Muscle of back (tissue), 11 donors: ENCODE measurements around the gene SYNGR1. TPM values are rescaled to one million over a fixed set of nuclear protein-coding genes. Genes with fewer than 3 reads are reported as not detected.
"Not testable (repeated sequence)": the region's sequence is repeated elsewhere in the genome, so short reads cannot be mapped to it uniquely, and the experiment has no call there.

Experiments
- DNase-seq, 3 donors: peaks; one replicate each; pipeline versions ENCODE4 v3.0.0 to v3.0.0-alpha.2; 2013
- polyA plus RNA-seq, 10 donors: library from polyadenylated mRNA; unstranded; fragments of 120-200 nt; gene quantifications; one replicate each; pipeline ENCODE4 v1.2.1, GENCODE V29; 2013; ENCODE audit not compliant: insufficient read length in 10 of 10

SYNGR1 gene
- polyA plus RNA-seq, 10 donors = 10.4 to 20.2 (median 13.2) TPM

DNA sequence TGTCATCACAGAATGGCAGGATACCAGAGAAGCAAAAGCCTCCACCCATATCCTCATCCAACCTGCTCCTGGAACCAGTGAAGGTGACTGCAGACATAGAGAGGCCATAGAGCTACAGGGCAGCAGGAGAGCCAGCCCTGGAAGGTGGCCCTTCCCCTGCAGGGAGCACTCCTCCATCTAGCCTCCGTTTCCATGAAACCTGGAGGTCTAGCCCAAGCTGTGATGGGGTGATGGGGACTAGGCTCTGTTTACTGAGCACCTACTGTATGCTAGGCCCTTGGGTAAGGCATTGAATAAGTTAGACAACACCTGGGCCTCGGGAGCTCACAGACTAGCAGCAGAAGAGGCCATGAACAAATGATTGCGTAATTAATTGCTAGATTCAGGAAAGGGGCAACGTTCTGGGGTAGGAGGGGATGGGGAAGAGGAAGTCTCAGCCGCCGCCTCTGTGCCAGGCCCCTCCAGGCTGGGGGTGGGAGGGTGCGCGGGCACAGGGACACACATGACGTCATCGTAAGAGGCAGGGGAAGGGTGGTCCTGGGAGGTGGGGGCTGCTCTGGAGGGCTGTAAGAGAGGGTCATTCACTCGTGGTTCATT is 784 bp upstream of the SYNGR1 start:
- no peak for DNase-seq

DNA sequence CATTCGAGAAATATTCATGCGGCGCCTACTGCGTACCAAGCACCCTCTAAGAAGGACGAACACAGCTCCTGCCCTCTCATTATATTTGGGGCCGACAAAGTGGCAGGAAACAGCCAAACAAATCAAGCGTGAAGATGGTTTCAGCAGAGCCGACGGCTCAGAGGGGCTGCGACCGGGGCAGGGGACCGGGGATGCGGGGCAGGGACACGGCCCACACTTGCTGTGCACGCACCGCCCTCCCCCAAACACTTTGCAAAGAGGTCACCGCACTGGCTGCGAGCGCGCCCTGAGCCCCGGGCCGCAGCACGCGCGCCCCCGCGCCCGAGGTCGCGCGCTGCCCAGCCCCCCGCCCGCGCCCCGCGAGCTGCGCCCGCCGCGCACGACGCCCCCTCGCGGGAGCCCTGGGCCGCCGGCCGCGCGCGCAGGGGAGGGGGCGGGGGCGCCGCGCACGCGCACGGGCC is 255 bp upstream of the SYNGR1 start:
- peak in 2 of 3 donors; percentile 70 to 78 for DNase-seq

DNA sequence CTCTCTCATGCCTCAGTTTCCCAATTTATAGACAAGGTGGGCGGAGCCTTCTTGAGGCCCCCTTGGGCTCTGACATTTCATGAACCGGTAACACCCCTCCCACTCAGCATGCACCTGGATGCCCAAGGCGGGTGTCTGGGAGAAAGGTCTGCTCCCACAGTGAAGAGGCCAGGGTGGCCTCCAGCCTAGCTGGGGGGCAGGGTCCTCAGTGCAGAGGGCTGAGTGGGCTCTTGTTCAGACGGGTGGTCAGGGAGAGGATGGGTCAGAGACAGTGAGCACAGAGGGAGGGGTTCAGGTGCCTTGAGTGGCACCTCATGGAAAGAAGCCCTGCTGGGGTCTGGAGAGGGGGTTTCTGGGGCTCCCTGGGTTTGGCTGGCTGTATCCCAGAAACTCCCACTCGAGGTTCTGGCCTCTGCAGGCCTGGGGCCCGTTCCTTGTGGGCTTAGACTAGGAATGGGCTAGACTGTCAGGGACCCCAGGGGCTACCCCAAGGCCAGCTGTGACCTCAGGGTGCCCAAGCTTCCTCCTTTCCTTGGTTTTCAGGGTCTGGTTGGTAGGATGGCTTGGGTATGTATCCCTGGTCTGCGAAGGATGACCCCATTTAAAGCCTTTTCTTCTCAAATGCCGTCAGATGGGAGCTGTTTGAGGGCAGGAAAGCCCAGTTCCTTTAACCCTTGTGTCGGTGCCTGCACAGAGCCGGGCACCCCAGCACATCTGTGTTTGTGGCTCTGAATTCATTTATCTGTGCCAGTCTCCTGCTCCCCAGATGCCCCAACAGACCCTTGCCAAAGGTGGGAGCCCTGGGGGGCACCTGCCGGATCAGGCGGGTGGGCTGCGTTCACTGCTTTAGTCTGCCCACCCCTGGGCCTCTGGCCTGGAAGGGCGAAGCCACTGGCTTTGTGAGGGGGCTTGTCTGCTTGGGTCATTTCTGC is 1.2 kb downstream of the SYNGR1 start:
- DNase-seq = peak in 1 of 3 donors; percentile 21

DNA sequence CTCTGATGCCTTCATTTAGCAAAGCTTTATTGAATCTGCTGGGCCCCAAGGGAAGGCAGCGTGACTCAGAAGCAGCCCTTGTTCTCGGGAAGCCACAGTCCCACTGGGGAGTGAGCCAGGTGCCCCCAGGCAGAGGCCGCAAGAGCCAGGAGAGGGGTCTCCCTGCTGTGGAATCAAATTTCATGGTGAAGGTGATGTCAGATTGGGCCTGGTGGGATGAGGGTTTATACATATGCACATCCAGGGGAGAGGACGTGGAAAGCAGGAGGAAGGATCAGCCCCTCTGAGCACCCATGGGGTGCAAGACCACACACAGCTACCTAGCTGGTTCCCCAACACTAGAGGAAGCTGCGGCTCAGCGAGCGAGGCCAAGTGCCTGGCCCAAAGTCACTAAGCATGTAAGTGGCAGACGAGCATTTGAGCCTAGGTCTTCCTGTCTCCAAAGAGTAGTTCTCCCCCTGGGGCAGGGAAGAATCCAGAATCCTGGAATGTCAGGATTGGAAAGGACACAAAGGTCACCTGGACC is 2.0 kb downstream of the SYNGR1 start:
- DNase-seq = peak in 1 of 3 donors; percentile 16

DNA sequence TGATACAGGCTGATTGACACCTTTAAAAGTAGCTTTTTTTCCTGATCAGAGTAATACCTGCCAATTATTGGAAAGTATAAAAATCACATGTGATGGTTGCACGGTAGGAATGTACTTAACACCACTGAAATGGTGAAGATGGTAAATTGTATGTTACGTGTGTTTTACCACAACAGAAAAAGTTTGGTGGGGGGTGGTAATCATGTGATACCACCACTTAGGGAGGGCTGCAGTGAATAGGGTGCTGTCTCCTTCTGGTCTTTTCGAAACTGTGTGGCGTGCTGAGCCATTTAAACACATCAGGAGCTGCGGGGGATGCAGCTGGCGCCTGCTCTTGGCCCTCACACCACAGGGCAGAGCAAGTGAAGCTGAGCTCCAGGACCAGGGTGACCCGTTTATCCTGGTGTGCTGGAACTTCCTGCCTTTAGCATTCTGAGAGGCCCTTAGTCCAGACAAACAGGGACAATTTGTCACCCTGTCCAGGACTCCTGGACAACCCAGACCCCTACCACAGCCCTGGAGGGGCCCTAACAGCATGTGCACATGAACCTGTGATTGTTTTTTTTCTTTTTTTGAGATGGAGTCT is 2.6 kb downstream of the SYNGR1 start:
- DNase-seq = no peak

DNA sequence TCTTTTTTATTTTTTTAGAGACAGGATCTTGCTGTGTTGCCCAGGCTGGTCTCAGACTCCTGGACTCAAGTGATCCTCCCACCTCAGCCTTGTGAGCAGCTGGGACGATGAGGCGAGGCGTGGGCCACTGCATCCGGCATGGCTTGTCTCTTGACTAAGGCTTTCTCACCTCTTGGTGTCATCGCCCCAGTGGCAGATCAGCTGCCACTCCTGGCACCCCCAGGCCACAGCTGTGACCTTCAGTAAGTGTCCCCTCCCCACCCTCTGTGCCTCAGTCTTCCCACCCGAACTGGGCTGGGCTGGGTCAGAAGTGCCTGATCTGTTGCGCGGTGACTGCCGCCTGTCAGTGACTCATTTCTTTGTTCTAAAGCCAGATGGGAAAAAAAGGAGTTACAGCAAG is 3.6 kb downstream of the SYNGR1 start:
- DNase-seq = no peak

DNA sequence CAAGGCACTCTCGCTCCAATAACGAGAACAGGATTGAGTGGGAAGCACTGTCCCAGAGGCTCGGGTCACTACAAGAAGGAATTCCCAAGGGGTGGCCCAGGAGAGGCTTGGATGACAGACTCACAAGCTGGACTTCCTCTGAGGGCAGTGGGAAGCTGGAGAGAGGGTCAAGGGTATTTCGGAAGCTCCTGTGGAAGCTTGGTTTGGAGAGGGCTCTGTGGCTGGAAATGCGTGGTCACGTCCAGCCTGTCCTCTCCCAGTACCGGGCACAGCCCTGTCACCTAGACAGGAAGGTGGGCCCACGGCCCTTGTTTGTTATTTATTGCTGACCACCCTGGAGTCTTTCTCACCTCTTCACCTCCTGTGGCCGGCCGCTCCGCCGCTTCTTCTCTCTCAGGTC is 5.3 kb downstream of the SYNGR1 start:
- no peak for DNase-seq

DNA sequence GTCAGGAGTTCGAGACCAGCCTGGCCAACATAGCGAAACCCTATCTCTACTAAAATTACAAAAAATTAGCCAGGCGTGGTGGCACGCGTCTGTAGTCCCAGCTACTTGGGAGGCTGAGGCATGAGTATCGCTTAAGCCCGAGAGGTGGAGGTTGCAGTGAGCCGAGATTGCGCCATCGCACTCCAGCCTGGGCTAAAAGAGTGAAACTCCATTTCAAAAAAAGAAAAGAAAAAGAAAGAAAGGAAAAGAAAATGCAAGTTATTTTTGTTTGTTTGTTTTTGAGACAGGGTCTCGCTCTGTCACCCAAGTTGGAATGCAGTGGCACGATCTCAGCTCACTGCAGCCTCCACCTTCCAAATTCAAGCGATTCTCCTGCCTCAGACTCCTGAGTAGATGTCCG is 6.0 kb downstream of the SYNGR1 start:
- not testable (repeated sequence) for DNase-seq

DNA sequence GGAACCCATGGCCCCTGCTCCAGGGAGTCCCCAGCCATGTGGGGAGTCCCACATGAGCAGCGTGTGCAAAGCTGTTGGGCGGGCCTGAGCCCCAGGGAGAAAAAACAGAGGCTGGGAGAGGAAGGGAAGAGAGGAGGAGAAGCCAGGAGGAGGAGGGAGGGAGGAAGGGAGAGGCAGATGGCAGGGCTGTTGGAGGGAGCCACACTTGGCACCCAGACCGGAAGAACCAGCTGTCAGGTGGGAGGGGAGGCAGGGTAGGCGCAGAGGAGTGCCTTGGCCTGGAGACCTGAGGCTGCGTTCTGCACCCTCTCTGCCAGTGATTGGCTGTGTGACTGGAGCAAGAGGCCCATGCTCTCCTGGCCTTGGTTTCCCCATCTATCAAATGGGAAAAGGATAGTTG is 6.7 kb downstream of the SYNGR1 start:
- peak in 1 of 3 donors; percentile 28 for DNase-seq

DNA sequence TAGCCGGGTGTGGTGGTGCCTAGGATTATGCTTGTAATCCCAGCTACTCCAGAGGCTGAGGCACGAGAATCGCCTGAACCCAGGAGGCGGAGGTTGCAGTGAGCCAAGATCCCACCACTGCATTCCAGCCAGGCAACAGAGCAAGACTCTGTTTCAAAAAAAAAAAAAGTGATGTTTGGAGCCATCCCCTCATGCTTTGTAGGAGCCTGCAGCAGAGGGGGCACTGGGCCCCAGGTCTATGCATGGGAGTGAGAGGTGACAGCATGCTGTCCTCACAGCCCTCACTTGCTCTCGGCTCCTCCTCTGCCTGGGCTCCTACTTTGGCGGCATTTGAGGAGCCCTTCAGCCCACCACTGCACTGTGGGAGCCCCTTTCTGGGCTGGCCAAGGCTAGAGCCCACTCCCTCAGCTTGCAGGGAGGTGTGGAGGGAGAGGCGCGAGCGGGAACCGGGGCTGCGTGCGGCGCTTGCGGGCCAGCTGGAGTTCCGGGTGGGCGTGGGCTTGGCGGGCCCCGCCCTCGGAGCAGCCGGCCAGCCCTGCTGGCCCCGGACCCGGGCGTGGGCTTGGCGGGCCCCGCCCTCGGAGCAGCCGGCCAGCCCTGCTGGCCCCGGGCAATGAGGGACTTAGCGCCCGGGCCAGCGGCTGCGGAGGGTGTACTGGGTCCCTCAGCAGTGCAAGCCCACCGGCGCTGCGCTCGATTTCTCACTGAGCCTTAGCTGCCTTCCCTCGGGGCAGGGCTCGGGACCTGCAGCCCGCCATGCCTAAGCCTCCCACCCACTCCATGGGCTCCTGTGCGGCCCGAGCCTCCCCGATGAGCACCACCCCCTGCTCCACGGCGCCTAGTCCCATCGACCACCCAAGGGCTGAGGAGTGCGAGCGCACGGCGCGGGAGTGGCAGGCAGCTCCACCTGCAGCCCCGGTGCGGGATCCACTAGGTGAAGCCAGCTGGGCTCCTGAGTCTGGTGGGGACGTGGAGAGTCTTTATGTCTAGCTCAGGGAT is 7.6 kb downstream of the SYNGR1 start:
- not testable (repeated sequence) for DNase-seq

DNA sequence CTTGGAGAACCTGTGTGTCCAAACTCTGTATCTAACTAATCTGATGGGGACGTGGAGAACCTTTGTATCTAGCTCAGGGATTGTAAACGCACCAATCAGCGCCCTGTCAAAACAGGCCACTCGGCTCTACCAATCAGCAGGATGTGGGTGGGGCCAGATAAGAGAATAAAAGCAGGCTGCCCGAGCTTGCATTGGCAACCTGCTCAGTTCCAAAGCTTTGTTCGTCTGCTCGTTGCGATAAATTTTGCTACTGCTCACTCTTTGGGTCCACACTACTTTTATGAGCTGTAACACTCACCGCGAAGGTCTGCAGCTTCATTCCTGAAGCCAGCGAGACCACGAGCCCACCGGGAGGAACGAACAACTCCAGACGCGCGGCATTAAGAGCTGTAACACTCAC is 8.4 kb downstream of the SYNGR1 start:
- not testable (repeated sequence) for DNase-seq

DNA sequence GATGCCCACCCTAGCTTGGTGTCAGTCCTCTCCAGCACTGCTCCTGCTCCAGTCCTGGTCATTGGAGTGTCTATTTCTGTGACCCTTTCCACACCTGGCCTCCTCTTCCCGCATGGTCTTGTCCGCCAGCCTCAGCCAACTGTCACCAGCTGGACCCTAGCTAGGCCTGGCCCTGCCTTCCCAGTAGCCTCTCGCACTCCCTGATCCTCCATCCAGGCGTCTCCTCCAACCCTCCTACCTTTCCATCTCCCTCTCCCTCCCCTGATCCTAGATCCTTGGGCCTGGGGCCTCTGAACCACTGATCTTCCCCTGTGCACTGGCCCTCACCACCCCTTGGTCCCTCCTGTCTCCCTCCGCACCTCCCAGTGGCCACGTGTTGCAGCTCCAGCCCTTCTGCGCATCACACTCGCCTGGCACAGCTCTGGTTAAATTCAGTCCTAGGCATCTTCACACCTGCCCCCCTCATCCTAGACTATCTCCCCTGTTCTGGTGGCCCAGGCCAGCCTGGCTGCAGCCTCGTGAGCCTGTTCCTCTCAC is 9.9 kb downstream of the SYNGR1 start:
- no peak for DNase-seq

DNA sequence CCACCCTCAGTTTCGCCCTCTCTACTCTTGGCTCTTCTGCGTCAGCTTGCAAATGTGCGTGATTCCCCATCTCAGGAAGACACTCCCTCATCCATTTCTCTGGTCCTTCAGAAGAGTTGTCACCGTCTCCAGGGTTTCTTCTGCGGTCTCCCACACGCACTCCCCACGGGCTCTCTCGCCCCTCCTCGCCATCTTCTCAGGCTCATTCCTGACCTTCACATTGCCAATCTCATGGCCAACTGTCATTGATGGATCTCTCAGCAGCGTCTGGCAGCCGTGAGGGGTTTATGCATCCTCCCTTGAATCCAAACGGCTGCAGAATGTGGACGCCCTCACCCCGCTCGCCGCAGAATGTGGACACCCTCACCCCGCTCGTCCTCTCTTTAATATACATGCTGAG is 10.5 kb downstream of the SYNGR1 start:
- no peak for DNase-seq

DNA sequence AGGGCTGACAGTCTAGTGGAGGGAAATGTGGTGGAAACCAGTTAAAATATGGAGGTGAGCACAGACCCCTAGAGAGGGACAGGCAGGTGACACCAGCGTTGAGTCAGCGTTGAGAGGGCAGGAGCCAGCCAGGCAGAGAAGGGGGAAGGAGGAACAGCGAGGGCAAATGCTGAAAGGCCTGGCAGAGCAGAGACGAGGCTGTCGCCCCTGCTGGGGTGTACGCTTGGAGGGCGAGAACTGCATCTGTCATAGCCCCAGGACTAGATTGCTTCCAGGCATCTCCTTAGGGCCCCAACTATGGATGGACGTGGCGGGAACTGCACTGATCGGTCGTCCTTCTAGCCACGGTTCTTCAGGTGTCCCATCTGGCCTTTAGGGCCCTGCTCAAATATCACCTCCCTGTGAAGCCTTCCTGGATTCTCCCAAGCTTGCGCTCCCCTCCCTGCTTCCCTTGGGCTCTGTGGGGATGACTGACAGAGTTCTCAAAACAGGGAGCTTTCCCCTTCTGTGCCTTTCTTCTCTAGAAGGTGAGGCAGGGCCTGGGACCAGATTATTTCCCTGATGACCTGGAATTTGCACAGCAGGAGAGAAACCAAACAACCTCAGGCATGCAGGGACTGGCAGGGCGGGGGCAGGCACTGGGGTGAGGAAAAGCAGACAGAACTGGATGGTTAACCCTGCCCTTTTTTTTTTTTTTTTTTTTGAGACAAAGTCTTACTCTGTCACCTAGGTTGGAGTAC is 11.1 kb downstream of the SYNGR1 start:
- no peak for DNase-seq

DNA sequence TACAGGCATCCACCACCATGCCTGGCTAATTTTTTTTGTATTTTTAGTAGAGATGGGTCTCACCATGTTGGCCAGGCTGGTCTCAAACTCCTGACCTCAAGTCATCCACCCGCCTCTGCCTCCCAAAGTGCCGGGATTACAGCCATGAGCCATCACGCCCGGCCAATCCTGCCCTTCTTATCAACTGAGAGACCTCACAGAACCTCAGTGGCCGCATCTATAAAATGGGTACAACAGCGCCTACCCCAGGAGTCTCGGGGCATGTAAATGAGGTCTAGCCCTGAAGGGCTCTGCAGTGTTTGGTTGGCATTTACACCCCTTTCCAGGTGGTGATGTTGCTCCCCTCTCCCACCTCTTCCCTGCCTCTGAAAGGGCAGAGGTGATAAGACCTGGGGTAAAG is 11.7 kb downstream of the SYNGR1 start:
- no peak for DNase-seq

DNA sequence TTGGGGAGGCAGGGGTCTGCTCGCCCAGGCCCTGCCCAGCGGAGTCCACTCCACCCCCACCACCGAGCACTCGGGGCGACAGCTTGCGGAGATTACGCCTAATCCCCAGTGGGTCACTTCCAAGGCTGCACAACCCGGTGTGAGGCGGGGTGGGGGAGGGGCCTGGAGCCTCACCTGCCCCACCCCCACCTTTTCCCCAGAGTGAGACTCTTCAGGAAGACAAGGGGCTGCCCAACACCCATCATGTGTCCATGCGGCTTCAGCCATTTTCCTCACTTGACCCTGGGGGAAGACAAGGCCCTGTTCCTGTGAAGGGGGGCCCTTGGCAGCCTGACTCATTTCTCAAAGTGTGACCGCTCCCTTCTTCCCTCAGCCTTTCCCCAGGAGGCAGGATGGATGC is 12.5 kb downstream of the SYNGR1 start:
- DNase-seq = no peak

DNA sequence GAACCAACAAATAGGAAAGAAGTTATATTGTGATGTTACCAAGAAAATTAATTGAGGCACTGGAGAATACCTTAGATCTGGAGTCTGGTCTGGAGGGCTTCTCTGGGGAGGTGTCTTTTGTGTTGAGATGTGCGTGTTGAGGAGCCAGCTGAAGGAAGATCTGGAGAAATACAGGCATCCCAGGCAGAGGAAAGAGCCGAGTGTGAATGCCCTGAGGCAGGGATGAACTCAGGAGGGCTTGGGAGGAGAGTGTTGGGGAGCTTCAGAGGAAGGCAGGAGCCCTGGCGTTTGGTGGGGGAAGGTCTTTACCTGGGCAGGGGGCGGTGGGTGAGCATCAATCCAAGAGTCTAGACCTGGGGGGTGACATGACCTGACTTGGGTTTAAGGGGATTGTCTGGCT is 13.1 kb downstream of the SYNGR1 start:
- no peak for DNase-seq

DNA sequence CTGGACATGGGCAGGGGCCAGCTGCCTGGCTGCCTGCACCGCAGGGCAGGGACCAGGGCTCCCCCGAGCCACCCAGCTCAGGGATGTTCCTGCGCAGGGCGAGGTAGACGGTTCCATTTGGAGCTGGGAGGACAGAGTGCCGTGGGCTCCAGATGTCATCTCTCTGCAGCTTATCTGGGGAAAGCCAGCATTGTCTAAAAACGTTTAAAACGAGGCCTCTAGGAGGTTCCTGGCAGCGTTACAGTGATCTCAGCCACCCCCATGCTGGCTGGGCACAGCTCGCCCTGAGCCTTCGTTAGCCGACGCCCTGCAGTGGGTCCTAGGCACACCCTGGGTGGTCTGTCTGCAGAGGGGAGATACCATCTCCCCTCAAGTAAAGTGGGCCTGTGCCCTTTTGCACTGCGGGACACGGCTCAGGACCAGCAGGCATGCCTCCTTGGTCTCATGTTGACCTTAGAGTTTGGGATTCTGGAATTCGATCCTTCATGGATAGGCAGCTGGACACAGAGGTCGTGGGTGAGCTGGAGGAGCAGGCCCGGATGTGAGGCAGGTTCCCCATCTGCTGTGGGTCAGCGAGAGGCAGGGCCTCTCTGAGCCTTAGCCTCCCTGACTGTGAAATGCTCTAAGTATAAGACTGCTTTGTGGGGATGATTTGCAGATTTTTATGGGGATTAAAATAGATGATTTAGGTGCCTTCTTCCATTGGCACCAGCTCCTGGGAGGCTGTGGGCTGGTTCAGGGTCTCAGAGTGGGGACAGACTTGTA is 14.1 kb downstream of the SYNGR1 start:
- DNase-seq = peak in 1 of 3 donors; percentile 58
